ENCODE measurements around the gene HTRA3.

HTRA3 gene

GRCh38 chr4:8280876-8281440, 11.4 kb downstream of the HTRA3 start:
- no peak for DNase-seq

- DNase-seq = no peak
These were observed 12.1 kb downstream of the HTRA3 start for GRCh38 chr4:8281519-8282133.

GRCh38 chr4:8282134-8282641, 12.6 kb downstream of the HTRA3 start:
- no peak for DNase-seq

- no peak for DNase-seq
These were observed 13.2 kb downstream of the HTRA3 start for GRCh38 chr4:8282742-8283141.

GRCh38 chr4:8283161-8283560, 13.6 kb downstream of the HTRA3 start:
- no peak for DNase-seq

- DNase-seq = no peak
These were observed 14.1 kb downstream of the HTRA3 start for GRCh38 chr4:8283631-8284121.

GRCh38 chr4:8284391-8284790, 14.8 kb downstream of the HTRA3 start:
- DNase-seq = no peak

GRCh38 chr4:8285143-8285975, 15.8 kb downstream of the HTRA3 start:
- no peak for DNase-seq

GRCh38 chr4:8285976-8286718, 16.6 kb downstream of the HTRA3 start:
- no peak for DNase-seq

- DNase-seq = no peak
These were observed 17.3 kb downstream of the HTRA3 start for GRCh38 chr4:8286719-8287342.

GRCh38 chr4:8287343-8288280, 18.1 kb downstream of the HTRA3 start:
- DNase-seq = no peak

GRCh38 chr4:8289151-8289750, 19.7 kb downstream of the HTRA3 start:
- no peak for DNase-seq

- no peak for DNase-seq
These were observed 20.6 kb downstream of the HTRA3 start for GRCh38 chr4:8289956-8290700.

- no peak for DNase-seq
These were observed 21.1 kb downstream of the HTRA3 start for GRCh38 chr4:8290701-8290970.

- DNase-seq = no peak
These were observed 21.6 kb downstream of the HTRA3 start for GRCh38 chr4:8291036-8291682.

- DNase-seq = no peak
These were observed 22.3 kb downstream of the HTRA3 start for GRCh38 chr4:8291701-8292477.

- DNase-seq = no peak
These were observed 23.0 kb downstream of the HTRA3 start for GRCh38 chr4:8292478-8293107.

All from C1 segment of cervical spinal cord (tissue), 14 donors.